HG03521 (cell line): ENCODE measurements around the gene DIPK2B.

Experiments used
- ATAC-seq: cut with Tn5 transposase; IDR thresholded peaks from one replicate; pipeline ENCODE4 v1.9.1; 2021; ENCODE audit warnings: mild to moderate bottlenecking, moderate library complexity; ENCODE audit not compliant: unreplicated experiment

DIPK2B gene, protein sequence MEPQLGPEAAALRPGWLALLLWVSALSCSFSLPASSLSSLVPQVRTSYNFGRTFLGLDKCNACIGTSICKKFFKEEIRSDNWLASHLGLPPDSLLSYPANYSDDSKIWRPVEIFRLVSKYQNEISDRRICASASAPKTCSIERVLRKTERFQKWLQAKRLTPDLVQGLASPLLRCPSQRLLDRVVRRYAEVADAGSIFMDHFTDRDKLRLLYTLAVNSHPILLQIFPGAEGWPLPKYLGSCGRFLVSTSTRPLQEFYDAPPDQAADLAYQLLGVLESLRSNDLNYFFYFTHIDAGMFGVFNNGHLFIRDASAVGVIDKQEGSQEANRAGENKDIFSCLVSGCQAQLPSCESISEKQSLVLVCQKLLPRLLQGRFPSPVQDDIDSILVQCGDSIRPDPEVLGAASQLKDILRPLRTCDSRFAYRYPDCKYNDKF

DNA sequence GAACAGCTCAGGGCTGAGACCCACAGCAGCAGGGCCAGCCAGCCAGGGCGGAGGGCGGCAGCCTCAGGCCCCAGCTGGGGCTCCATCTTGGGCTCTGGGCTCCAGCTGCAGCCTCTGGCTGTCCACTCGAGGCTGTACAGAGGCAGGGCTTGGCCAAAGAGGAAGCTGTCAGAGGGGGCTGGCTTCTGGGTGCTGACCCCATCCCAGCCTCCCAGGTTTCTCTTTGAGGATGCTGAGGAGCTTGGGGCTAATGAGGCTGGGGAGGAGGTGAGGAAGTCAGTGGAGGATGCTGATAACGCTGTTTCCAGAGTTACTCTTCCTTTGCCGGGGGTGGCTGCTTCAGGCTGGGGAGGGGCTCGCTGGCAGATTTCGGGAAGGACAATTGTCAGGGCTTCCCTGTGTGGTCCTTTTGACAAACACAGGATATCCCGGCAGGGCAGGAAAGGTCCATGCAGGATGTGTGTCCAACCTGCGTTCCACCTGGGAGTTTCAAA, at the start of gene DIPK2B:
TSS of gene DIPK2B (minus strand) at position 136 of the 494 bp plus-strand sequence. CDS start at position 86, 50 bp downstream.
- ATAC-seq, result no peak

DNA sequence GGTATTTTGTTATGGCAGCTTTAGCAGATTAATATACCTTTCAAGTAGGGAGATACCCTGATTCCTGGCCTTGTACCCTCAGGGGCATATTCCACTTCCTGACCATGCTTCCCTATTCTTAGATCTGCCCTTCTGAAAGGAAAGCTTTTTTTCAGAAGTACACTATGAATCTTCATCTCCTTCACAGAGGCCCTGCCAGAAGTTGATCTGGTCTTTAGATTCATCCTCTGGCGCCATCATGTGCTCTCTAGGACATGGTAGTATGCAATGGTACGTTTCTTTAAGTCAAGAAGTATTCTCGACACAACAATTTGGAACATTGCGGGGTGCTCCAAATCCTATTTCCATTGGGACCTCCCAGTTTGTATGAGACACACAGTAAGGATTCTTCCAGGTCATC, 39.6 kb upstream of the DIPK2B start:
- no peak for ATAC-seq

DNA sequence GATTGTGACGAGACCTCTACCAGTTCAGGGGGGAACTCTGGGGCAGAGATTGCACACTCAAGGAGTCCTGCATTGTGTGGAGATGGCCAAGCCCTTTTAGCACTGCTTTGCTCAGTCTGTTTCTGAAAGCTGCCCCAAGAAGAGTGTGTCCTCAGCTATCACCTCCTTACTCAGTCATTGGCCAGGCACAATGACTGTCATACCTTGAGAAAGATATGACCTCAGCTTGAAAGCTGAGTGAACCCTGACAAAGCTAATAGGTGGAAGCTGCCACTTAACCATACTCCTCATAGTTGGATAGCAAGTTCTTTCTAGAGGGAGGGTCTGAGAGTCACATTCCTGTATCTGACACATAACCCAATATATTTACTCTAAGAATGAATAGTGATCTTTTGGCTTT, 37.8 kb upstream of the DIPK2B start:
- ATAC-seq, result no peak

DNA sequence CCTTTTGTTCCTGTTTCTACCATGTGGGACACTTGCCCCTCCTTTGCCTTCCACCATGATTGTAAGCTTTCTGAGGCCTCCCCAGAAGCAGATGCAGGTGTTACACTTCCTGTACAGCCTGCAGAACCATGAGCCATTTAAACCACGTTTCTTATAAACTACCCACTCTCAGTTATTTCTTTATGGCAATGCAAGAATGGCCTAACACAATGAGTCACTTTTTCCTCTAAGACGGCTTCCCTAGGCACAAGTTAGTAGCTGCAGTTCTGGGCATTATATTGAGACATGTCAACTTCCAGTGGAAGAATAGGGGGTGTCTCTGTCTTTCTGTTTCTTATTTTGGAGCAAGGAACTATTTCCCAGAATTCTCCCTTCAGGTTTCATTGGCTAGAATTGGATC, 32.9 kb upstream of the DIPK2B start:
- no peak for ATAC-seq

DNA sequence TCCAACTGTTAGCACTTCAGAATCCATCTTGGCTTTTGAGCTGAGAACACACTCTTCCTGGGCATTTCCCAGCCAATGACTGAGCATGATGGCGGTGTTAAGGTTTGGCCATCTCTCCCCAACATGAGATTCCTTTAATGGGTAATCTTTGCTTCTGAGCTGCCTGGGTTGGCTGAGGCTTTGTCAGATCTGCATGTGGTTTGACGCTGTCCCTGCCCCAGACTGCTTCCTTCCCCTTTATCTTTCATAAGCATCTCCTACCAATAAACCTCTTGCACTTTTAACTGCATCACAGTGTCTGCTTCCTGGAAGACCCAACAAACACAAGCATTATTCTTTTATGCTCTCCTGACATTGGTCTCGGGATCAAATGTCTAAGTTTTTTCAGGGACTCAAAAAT, 31.5 kb upstream of the DIPK2B start:
- no peak for ATAC-seq

DNA sequence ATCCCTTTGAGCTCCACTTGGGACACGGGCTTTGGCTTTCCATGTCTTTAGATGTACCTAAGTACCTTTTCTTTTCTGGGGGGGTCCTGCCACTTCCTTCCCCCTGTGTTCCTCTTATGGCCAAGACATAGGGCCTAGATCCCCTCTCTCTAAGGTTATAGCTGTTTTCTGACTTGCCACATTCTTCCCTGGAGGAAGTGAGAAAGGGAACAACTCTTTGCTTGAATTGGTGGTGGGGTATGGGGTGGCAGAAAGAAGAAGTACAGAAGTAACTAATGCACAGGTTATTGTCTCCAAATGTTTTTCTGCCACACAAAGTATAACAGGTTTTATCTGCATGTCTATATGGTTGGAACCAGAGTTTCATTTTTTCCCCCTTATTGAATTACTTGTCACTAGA, 29.7 kb upstream of the DIPK2B start:
- ATAC-seq, result no peak

DNA sequence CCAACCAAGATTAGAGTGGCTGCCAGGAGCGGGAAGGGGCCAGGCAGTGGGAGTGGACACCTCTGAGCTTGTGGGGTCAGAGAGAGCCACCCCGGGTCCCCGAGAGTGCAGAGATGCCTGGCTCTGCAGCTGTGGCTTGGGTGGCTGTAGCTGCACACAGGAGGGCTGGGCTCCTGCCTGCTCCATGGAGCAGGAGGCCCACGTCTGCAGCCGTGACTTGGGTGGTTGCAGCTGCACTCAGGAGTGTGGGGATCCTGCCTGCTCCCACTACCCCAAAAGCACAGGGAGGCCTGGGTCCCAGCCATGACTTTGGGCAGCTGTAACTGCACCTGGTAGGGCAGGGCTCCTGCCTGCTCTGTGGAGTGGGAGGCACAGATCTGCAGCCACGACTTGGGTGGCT, 28.7 kb upstream of the DIPK2B start:
- ATAC-seq, result no peak

DNA sequence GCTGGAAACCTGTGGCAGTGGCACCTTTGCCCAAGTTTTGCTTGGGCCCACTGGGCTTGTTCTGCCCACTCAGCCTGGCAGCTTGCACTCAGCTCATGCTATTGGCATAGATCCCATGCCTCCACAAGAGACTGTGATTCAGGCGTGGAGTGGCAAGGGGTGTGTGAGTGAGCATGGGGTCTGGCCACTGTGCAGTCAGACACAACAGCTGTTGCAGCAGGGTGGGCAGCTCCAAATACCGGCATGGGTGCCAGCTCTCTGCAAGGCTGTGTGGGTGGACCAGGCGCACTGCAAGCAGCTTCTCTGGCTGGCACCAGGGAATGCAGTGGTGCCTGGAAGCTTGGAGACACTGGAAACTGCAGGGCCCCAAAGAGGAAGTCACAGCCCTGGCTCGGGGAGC, 27.4 kb upstream of the DIPK2B start:
- no peak for ATAC-seq

DNA sequence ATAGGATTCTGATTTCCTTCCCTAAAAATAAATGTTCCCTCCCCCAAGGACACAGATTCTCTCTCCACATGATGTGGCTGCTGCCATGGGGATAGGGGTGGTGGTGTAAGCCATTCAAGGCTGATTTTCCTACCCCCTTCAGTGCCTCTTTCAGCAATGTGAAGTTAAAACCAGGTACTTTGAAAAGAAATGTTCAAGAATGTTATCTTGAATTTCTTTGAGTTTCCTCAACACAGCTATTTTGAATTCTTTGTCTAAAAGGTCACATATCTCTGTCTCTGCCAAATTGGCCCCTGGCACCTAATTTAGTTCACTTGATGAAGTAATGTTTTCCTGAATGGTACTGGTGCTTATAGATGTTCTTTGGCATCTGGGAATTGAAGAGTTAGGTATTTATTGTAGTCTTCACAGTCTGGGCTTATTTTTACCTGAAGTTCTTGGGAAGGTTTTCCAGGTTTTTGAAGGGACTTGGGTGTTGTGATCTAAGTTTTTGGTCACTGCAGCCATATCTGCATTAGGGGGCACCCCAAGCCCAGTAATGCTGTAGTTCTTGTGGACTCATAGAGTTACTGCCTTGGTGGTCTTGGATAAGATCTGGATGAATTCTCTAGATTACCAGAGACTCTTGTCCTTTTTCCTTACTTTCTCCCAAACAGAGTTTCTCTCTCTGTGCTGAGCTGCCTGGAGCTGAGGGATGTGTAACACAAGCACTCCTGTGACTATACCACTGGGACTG, 7.6 kb upstream of the DIPK2B start:
- no peak for ATAC-seq

DNA sequence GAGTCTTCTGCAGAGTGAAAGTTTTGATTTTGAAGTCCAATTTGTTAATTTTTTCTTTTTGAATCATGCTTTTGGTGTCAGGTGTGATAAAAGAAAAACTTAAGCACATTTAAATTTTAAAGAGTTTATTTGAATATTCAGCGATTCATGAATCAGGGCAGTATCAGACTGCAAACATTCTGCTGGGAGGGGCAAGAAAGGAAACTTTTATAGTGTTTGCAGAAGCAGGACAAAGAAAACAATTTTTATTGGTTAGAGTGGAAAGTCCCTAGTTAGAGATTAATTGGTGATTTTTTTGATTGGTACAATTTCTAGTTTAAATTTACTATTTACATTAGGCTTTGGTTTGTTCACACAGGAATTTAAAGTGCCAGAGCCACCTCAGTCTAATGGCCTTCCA, 1.5 kb upstream of the DIPK2B start:
- no peak for ATAC-seq

DNA sequence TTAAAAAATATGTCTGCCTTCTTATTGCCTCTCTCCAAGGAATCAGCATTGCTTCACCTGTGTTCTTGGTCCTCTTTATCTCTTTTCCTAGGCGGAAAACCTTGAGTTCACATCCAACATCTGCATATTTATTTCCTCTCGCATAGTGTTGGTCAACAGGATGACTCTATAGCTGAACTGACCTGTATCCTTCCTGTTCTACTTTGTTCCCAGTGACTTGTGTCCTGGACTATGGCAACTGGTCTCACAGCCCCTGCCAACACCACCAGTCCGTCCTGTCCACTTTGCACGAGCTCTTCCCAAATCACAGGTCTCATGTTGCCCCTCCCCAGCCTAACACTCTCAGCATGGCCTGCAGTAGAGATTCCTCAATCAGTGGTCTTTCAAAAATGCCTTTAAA, 2.0 kb downstream of the DIPK2B start:
- ATAC-seq, result no peak

DNA sequence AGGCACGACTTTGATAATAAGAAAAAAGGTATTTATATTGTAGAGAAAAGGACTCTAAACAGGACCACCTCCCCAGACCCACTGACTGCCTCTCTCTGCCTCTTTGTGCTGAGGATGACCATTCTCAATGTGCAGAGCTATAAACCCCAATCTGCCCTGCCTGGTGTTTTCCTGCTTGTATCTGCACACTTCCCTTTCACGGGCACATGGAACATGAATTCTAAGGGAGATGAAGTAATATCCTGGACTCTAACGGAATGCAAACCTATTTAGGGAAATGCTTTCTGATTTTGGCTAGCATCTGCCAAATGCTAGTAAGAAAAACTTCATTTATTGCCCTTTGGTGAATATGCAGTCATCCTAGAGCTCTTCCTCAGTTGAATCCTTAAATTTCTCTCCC, 2.4 kb downstream of the DIPK2B start:
- ATAC-seq, result no peak

DNA sequence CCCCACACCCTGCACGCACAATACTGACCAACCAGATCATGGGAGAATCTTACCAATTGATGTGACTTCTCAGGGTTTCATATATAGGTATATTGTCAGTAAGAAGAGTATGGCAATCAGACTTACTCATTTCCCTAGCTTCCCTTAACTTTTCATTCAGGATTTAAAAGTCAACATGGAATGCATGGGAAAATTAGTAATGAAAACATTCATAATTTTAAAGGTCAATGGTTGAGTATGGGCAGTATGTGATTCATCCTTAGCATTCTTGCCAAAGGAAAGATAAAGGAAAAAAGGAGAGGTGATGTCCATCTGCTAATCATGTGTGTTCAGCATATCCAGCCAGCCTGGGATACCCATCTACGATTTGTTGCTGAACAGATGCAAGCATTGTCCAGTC, 4.0 kb downstream of the DIPK2B start:
- ATAC-seq, result no peak

DNA sequence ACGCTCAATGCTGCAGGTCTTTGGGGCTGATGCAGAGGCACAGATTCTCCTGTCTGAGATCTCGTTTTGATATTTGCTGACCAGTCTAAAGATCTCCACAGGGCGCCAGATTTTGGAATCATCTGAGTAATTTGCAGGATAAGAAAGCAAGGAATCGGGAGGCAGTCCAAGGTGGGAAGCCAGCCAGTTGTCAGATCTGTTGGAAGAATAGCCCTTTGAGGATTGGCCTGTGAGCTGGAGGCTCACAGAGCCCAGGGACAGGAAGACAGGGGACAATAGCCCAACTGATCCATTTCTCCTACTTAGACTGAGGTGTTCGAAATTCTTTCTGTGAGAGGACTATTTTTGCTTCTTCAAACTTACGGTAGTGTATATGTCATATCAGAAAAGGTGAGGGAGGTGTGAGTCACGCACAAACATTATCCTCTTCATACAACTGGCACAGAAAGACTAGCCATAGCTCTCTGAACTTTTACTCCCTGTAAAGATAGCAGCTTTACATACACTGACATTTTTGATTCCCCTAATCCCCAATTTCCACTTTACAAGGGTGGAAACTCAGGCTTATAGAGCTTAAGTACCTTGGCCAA, 8.8 kb downstream of the DIPK2B start:
- ATAC-seq, result no peak

DNA sequence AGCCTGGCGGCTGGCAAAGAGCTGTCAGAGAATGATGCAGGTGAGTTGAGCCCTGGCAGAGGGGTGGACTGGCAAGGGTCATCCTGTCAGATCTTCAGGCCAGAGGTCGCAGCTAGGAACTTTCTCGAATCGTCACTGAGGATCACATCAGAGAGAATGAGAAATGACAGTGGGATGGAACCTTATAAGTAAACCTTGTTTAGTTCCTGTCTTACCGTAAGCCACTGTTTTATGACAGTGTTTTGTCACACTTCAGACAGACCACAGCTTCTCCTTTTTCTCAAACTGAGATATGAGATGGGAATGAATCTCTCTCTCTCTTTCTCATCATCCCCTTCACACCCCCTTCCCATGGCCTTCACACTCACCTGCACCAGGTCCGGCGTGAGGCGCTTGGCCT, 9.3 kb downstream of the DIPK2B start:
- ATAC-seq, result no peak

DNA sequence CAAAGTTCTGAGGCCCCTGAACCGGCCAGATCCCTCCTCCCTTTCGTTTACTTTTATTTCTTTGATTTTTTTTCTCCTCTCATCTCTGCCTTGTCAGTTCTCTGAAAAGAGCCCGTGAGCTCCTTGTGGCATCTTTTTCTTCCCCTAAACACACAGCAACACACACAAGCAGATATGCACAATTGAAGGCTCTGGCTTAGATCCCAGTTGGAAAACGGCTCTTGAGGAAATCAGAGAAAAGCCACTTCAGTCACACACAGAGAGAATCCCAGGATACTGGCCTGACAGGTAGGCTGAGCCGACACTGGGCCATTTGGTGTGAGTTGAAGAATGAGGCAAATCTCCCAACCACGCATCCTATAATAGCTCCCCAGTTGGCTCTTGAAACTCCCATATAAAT, 12.9 kb downstream of the DIPK2B start:
- no peak for ATAC-seq

DNA sequence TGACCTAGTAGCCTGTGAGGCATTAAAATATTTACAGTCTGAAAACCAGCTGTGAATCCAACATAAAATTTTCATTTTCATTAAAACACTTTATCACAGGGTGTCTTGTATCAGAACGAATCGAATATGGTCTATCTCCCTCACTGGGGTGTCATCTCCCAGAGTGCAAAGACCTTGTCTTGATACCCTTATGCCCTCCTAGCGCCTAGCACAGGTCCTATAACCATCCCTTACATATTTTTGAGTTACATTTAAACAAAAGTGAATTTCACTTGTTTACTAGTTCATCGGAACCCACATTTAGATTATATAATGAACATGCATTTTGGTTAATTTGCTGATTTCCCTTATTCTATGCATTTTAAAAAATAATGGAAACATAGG, 14.0 kb downstream of the DIPK2B start:
- ATAC-seq, result no peak

DNA sequence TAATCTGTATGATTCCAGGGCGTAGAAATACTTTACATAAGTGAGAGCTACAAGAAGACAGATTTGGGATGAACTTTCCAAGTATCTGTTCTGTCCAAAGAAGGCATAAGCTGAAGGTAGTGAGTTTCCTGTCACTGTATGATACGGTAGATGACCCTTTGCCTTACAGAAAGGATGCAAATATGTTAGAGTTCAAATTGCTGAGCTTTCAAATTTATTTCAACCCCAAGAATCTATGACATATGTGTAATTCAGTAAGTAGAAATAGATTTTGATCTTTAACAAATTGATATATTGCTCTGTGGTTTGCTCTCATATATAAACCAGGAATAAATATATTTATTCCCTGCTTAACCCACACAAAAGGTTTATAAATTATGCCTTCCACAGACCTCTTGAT, 16.5 kb downstream of the DIPK2B start:
- ATAC-seq, result no peak

DNA sequence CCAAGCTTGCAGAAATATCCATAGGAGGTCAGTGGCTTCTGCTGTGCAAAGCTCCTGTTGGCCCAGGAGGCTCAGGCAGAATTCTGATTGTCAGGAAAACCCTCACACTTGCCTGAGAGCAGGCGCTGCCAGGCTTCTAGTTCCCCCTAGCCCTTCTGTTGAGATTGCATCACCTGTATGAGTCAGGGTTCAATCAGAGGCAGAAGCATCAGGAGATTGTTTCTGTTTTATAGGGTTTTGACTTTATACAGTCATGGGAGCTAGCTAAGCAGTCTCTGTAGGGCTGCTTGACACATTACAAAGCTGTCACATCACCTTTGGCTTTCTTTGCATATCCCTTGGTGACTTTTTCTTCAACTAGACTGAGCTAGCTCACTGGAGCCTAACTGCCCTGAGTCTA, 27.8 kb downstream of the DIPK2B start:
- no peak for ATAC-seq

DNA sequence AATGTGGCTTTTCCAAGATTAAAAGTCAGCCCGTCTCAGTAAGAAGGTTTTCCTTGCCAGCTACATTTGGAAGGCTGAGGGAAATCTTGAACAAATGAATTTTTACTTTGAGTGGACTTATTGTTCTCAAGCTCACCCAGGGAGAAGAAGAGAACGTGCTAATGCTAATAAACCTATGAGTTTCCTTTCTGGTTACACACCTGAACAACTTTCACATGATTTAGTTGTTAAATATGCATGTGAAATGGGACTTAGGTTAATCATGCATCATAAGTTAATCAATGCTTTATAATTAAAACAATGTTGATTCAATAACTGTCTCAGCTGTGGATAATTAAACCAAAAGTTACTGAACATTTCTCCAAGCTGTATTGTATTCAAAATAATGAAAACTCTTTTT, 33.9 kb downstream of the DIPK2B start:
- no peak for ATAC-seq

DNA sequence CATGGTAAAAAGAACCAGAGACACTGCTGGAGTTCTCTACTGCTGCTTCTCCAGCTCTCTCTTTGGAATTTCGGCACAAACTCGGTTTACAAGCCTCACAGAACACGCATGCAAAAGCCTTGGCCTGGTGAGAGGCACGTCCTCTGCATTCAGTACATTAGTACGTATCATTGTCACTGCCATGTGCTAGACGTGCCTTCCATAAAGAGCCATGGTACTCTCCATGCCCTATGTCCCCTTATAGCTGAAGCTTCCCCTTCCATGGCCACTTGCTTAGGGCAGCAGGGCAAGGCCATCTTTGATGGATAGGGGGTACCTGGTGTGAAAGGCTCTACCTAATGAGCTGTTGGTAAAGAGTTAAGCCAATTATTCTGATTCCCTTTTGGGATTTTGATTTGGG, 35.0 kb downstream of the DIPK2B start:
- ATAC-seq, result no peak

DNA sequence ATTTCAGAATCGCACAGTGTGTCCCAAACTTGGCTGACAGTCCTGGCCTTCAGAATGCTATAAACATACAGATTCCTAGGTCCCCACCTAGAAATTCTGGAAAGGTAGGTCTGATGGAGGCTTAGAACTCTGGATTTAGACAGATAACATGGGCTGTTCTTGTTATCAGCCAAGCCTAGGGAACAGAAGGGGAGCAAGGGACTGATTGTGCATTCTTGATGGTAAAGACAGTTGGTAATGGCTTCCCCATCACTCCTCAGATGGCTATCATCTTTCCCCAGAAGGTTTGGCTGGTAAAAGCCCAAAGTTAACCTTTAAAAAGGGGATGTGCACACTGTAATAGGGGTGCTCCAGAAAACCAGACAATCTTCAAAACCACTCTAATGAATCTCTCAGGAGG, 35.7 kb downstream of the DIPK2B start:
- ATAC-seq, result no peak
